IMR-90 (cell line): ENCODE results near the gene KRT37. TPM values are rescaled to one million over a fixed set of nuclear protein-coding genes. Genes with fewer than 3 reads are reported as not detected.

ENCODE experiments used
- ATAC-seq: fragments of 200-7000 bp; cut with Tn5 transposase; 2 replicates; pipeline ENCODE4 v1.9.1; 2020; ENCODE audit warnings: low read depth, mild to moderate bottlenecking, moderate library complexity
- BruUV-seq: library from RNA; stranded (reverse); fragments of 400-500 nt; replicated peaks from 2 replicates; lab custom pipeline; 2021; lab: Mats Ljungman, UMichigan
- CTCF ChIA-PET: fragments of 300-600 bp; formaldehyde crosslinking; extraction: SDS; loops from one replicate; lab custom pipeline; 2021; ENCODE audit warnings: antibody characterized with exemption; lab: Yijun Ruan, JAX
- POLR2A ChIA-PET: fragments of 300-600 bp; sonication (Branson Sonifier 250); formaldehyde crosslinking; loops from one replicate; lab custom pipeline; 2022; ENCODE audit warnings: antibody characterized with exemption; ENCODE audit not compliant: unreplicated experiment; lab: Charles Lee
- DNase-seq: peaks from one replicate; pipeline ENCODE4 v3.0.0; 2013
- H2AFZ ChIP-seq: replicated peaks from 2 replicates; pipeline ENCODE3; 2013; ENCODE audit warnings: low read length, mild to moderate bottlenecking; ENCODE audit not compliant: poor library complexity
- H2AK5ac ChIP-seq: 2 replicates; pipeline ENCODE4 v1.6.1; 2013; ENCODE audit warnings: low read depth, low read length, inconsistent platforms
- H2AK9ac ChIP-seq: replicated peaks from 2 replicates; pipeline ENCODE3; 2013; ENCODE audit warnings: mild to moderate bottlenecking, low read depth, low read length, moderate library complexity; ENCODE audit not compliant: poor library complexity
- H2BK120ac ChIP-seq: 2 replicates; pipeline ENCODE4 v1.6.1; 2013; ENCODE audit warnings: low read depth, low read length, inconsistent platforms
- H2BK15ac ChIP-seq: 3 replicates; pipeline ENCODE4 v1.6.1; 2013; ENCODE audit warnings: low read depth, low read length, inconsistent platforms
- H2BK20ac ChIP-seq: 2 replicates; pipeline ENCODE4 v1.6.1; 2013; ENCODE audit warnings: low read depth, mild to moderate bottlenecking, inconsistent platforms, low read length, moderate library complexity
- H2BK5ac ChIP-seq: 2 replicates; pipeline ENCODE4 v1.6.1; 2013; ENCODE audit warnings: mild to moderate bottlenecking, low read depth, low read length, inconsistent platforms; ENCODE audit not compliant: poor library complexity, severe bottlenecking
- H3K14ac ChIP-seq: replicated peaks from 2 replicates; pipeline ENCODE4 v1.6.1; 2013; ENCODE audit warnings: low read depth, low read length, inconsistent platforms
- H3K18ac ChIP-seq: 2 replicates; pipeline ENCODE4 v1.6.1; 2013; ENCODE audit warnings: low read depth, low read length, control low read depth
- H3K23ac ChIP-seq: 2 replicates; pipeline ENCODE4 v1.6.1; 2013; ENCODE audit warnings: low read depth, low read length, inconsistent platforms
- H3K27ac ChIP-seq: 2 replicates; pipeline ENCODE4 v1.5.1; 2013; ENCODE audit warnings: mild to moderate bottlenecking, control low read depth, low read length; ENCODE audit not compliant: insufficient read depth
- H3K27me3 ChIP-seq: 2 replicates; pipeline ENCODE4 v1.6.1; 2013; ENCODE audit warnings: low read length; ENCODE audit not compliant: control insufficient read depth, insufficient read depth
- H3K36me3 ChIP-seq: 2 replicates; pipeline ENCODE4 v1.6.1; 2013; ENCODE audit warnings: low read length, mixed read lengths; ENCODE audit not compliant: control insufficient read depth, insufficient read depth
- H3K4ac ChIP-seq: 2 replicates; pipeline ENCODE4 v1.6.1; 2013; ENCODE audit warnings: low read depth, low read length, inconsistent platforms
- H3K4me1 ChIP-seq: 2 replicates; pipeline ENCODE4 v1.6.1; 2013; ENCODE audit warnings: low read length, mixed read lengths; ENCODE audit not compliant: control insufficient read depth, insufficient read depth
- H3K4me2 ChIP-seq: 2 replicates; pipeline ENCODE4 v1.6.1; 2013; ENCODE audit warnings: low read depth, mild to moderate bottlenecking, control low read depth, low read length, moderate library complexity
- H3K4me3 ChIP-seq: 2 replicates; pipeline ENCODE4 v1.5.1; 2013; ENCODE audit warnings: low read depth, mild to moderate bottlenecking, control low read depth, low read length, moderate library complexity; ENCODE audit not compliant: insufficient read depth
- H3K56ac ChIP-seq: 2 replicates; pipeline ENCODE4 v1.6.1; 2013; ENCODE audit warnings: low read length, inconsistent platforms; ENCODE audit not compliant: insufficient read depth; ENCODE audit errors: extremely low read depth
- H3K79me1 ChIP-seq, 2 experiments: 2 replicates each; pipeline ENCODE4 v1.6.1; 2013; ENCODE audit warnings: low read length in 2 of 2, inconsistent platforms in 1 of 2, low read depth in 1 of 2
- H3K9ac ChIP-seq: 2 replicates; pipeline ENCODE4 v1.6.1; 2013; ENCODE audit warnings: low read depth, low read length, control low read depth
- H3K9me1 ChIP-seq: 2 replicates; pipeline ENCODE4 v1.6.1; 2013; ENCODE audit warnings: low read length, inconsistent platforms; ENCODE audit not compliant: insufficient read depth
- H3K9me3 ChIP-seq: 2 replicates; pipeline ENCODE4 v1.6.1; 2013; ENCODE audit warnings: low read length; ENCODE audit not compliant: control insufficient read depth, insufficient read depth
- H4K20me1 ChIP-seq: 2 replicates; pipeline ENCODE4 v1.6.1; 2013; ENCODE audit warnings: low read length, inconsistent platforms; ENCODE audit not compliant: insufficient read depth
- H4K5ac ChIP-seq: 2 replicates; pipeline ENCODE4 v1.6.1; 2013; ENCODE audit warnings: mild to moderate bottlenecking, low read depth, low read length, control low read depth
- H4K8ac ChIP-seq, 2 experiments: 2 replicates each; pipeline ENCODE4 v1.6.1; 2013; ENCODE audit warnings: low read depth in 2 of 2, low read length in 2 of 2, control low read depth in 1 of 2, inconsistent platforms in 1 of 2
- H4K91ac ChIP-seq: 2 replicates; pipeline ENCODE4 v1.6.1; 2013; ENCODE audit warnings: low read depth, low read length, inconsistent platforms; ENCODE audit not compliant: insufficient read depth
- BHLHE40 ChIP-seq: fragments of 150-350 bp; IDR thresholded peaks from 2 replicates; pipeline ENCODE4 v1.6.1; 2016; ENCODE audit warnings: mild to moderate bottlenecking, low read depth, low read length
- CEBPB ChIP-seq: IDR thresholded peaks from 2 replicates; pipeline ENCODE4 v1.6.1; 2012; ENCODE audit warnings: low read depth, low read length, improper control_type of control experiment
- CTCF ChIP-seq: conservative IDR thresholded peaks from 2 replicates; pipeline ENCODE4 v1.5.1; 2012; ENCODE audit warnings: mild to moderate bottlenecking, low read depth, low read length, improper control_type of control experiment
- ELK1 ChIP-seq: fragments of 150-350 bp; IDR thresholded peaks from 2 replicates; pipeline ENCODE4 v1.6.1; 2016; ENCODE audit warnings: low read depth, mild to moderate bottlenecking, low read length, moderate library complexity, borderline replicate concordance
- MAFK ChIP-seq: IDR thresholded peaks from 2 replicates; pipeline ENCODE4 v1.6.1; 2012; ENCODE audit warnings: low read depth, low read length, improper control_type of control experiment
- MAZ ChIP-seq: IDR thresholded peaks from 2 replicates; pipeline ENCODE4 v1.6.1; 2012; ENCODE audit warnings: low read depth, mild to moderate bottlenecking, low read length, improper control_type of control experiment, moderate library complexity, borderline replicate concordance
- MXI1 ChIP-seq: IDR thresholded peaks from 2 replicates; pipeline ENCODE4 v1.6.1; 2012; ENCODE audit warnings: low read depth, mild to moderate bottlenecking, low read length, moderate library complexity, borderline replicate concordance
- POLR2A ChIP-seq: IDR thresholded peaks from 2 replicates; pipeline ENCODE4 v1.6.1; 2012; ENCODE audit warnings: mild to moderate bottlenecking, low read depth, low read length
- RAD21 ChIP-seq: IDR thresholded peaks from 2 replicates; pipeline ENCODE4 v1.6.1; 2012; ENCODE audit warnings: low read length, improper control_type of control experiment
- RCOR1 ChIP-seq: IDR thresholded peaks from 2 replicates; pipeline ENCODE4 v1.6.1; 2012; ENCODE audit warnings: mild to moderate bottlenecking, low read length, improper control_type of control experiment; ENCODE audit not compliant: insufficient replicate concordance
- RFX5 ChIP-seq: IDR thresholded peaks from 2 replicates; pipeline ENCODE4 v1.8.0; 2012; ENCODE audit warnings: low read depth, mild to moderate bottlenecking, low read length, moderate library complexity
- SMC3 ChIP-seq: fragments of 150-350 bp; IDR thresholded peaks from 2 replicates; pipeline ENCODE4 v1.6.1; 2016; ENCODE audit warnings: low read depth, mild to moderate bottlenecking, antibody characterized with exemption, low read length, moderate library complexity
- WGBS, 2 experiments: methylation state at CpG; one replicate each; pipeline versions ENCODE4 v1.1.5 to v1.1.7; 2013; ENCODE audit warnings: missing lambda C conversion rate in 2 of 2; ENCODE audit not compliant: insufficient read length in 1 of 2; ENCODE audit errors: extremely low coverage in 2 of 2; 5-methylcytosine and 5-hydroxymethylcytosine counted together
- dilution Hi-C: fragments of 300-500 bp; cut with HindIII; formaldehyde crosslinking; loops from one replicate; pipeline ENCODE4 v1.14.3; 2018; ENCODE audit warnings: low sequenced_read_pairs; ENCODE audit not compliant: unreplicated experiment
- in situ Hi-C: fragments of 300-500 bp; cut with MboI; formaldehyde crosslinking; loops from 3 replicates; pipeline ENCODE4 v1.14.3; 2019; ENCODE audit warnings: low sequenced_read_pairs, inconsistent platforms, mixed read lengths
- intact Hi-C: fragments of 100-400 bp; cut with micrococcal nuclease; formaldehyde crosslinking; loops from 2 replicates; pipeline ENCODE4 v1.10.0; 2022
- polyA plus RNA-seq, 3 experiments: library from polyadenylated mRNA; depleted of rRNA; stranded (reverse); fragments of >200 nt; gene quantifications; 2 replicates each; pipeline ENCODE4 v1.2.3, GENCODE V29; 2012; ENCODE audit warnings: low replicate concordance in 1 of 3
- total RNA-seq: library from RNA; depleted of rRNA; stranded (reverse); fragments of >200 nt; gene quantifications from 2 replicates; pipeline ENCODE4 v1.2.3, GENCODE V29; 2012

KRT37 gene
- total and polyA plus RNA-seq, 2 of the 4 experiments (the other 2 are of a cell fraction), result not detected

- TF ChIP-seq MAZ, result no peak
These were observed 31.1 kb downstream of the KRT37 start (continued) for GRCh38 chr17:41393294-41393693.

GRCh38 chr17:41392278-41392677 lies 32.1 kb downstream of the KRT37 start:
- DNase-seq (peak; percentile 74), ATAC-seq (peak; percentile 78)
- no peak overlapping the region for H4K5ac ChIP-seq
- no peak overlapping the region; the same call in 1 of the 2 replicates for H3K23ac ChIP-seq
- no peak overlapping the region for H2AFZ ChIP-seq
- dilution Hi-C loops, result no loop called here
- H4K91ac ChIP-seq, result no peak overlapping the region
- 0 out of 2 replicates have a peak overlapping the region, but pooled peaks have one; percentile 79 for H2AK5ac ChIP-seq
- H3K14ac ChIP-seq, result no peak overlapping the region
- H3K79me1 ChIP-seq, result no peaks in the 10 kb centered on the region
- H3K9me1 ChIP-seq, result no peaks in the 10 kb centered on the region; the same call in 1 of the 2 replicates
- 0 out of 4 replicates have a peak overlapping the region, but pooled peaks of 1 of the 2 experiments have one; percentile 62 for H4K8ac ChIP-seq
- H3K9me3 ChIP-seq, result no peaks in the 10 kb centered on the region
- WGBS, 2 experiments, result no CpG with 5 or more reads among the region's 1 CpG
- H2BK120ac ChIP-seq, result no peak overlapping the region
- CTCF ChIA-PET, result no interaction called here
- H3K27me3 ChIP-seq, result no peaks in the 10 kb centered on the region
- no peaks in the 10 kb centered on the region for H4K20me1 ChIP-seq
- H3K18ac ChIP-seq, result no peak overlapping the region; the same call in 1 of the 2 replicates
- no peak overlapping the region for H2BK20ac ChIP-seq
- H3K4me3 ChIP-seq, result no peak overlapping the region
- in situ Hi-C loops, result no loop called here
- H3K56ac ChIP-seq, result no peak overlapping the region
- POLR2A ChIA-PET, result no interaction called here
- no peak overlapping the region for H3K9ac ChIP-seq
- no peak overlapping the region for H3K4me2 ChIP-seq
- H3K36me3 ChIP-seq, result no peaks in the 10 kb centered on the region
- intact Hi-C loops, result no loop called here
- no peak overlapping the region for H3K4ac ChIP-seq
- peaks cover 5% of the 10 kb centered on the region; the same call in 1 of the 2 replicates for H3K4me1 ChIP-seq
- H2BK5ac ChIP-seq, result peak overlapping the region; percentile 17
- 0 out of 3 replicates have a peak overlapping the region, but pooled peaks have one; percentile 86 for H2BK15ac ChIP-seq
- no peak overlapping the region for H3K27ac ChIP-seq
- H2AK9ac ChIP-seq, result no peak overlapping the region
- TF ChIP-seq RCOR1 (no peak), MXI1 (no peak), CEBPB (no peak), RAD21 (no peak), SMC3 (no peak), ELK1 (no peak), CTCF (no peak), BHLHE40 (no peak), RFX5 (no peak), MAZ (no peak), MAFK (no peak), POLR2A (no peak)
- BruUV-seq, result no TSS peak
